Neuronal stem cell (in vitro differentiated cells): ENCODE results near the gene MYOF.

Experiments used
- DNase-seq: peaks from one replicate; pipeline ENCODE4 v3.0.0-alpha.2; 2013; ENCODE audit warnings: low spot score
- H2AFZ ChIP-seq: one replicate; pipeline ENCODE4 v1.6.1; 2013; ENCODE audit warnings: mild to moderate bottlenecking, low read length, inconsistent platforms
- H2AK5ac ChIP-seq: 2 replicates; pipeline ENCODE4 v1.6.1; 2013; ENCODE audit warnings: low read depth, mild to moderate bottlenecking, inconsistent platforms, low read length, moderate library complexity, mixed read lengths
- H2BK120ac ChIP-seq: 2 replicates; pipeline ENCODE4 v1.6.1; 2013; ENCODE audit warnings: low read depth, mild to moderate bottlenecking, inconsistent platforms, low read length, moderate library complexity, mixed read lengths
- H2BK12ac ChIP-seq: one replicate; pipeline ENCODE4 v1.6.1; 2013; ENCODE audit warnings: low read length, inconsistent platforms
- H2BK15ac ChIP-seq: 2 replicates; pipeline ENCODE4 v1.6.1; 2013; ENCODE audit warnings: mild to moderate bottlenecking, low read length, inconsistent platforms, mixed read lengths
- H2BK5ac ChIP-seq: one replicate; pipeline ENCODE4 v1.6.1; 2013; ENCODE audit warnings: inconsistent platforms, mild to moderate bottlenecking, low read length, moderate library complexity
- H3K14ac ChIP-seq: one replicate; pipeline ENCODE4 v1.6.1; 2013; ENCODE audit warnings: low read length, inconsistent platforms
- H3K18ac ChIP-seq: 2 replicates; pipeline ENCODE4 v1.6.1; 2013; ENCODE audit warnings: low read length, inconsistent platforms
- H3K23ac ChIP-seq: 2 replicates; pipeline ENCODE4 v1.6.1; 2013; ENCODE audit warnings: low read depth, mild to moderate bottlenecking, mixed read lengths, low read length, inconsistent platforms; ENCODE audit not compliant: poor library complexity
- H3K27ac ChIP-seq: replicated peaks from 3 replicates; pipeline ENCODE4 v1.5.1; 2013; ENCODE audit warnings: low read length, inconsistent platforms
- H3K27me3 ChIP-seq, 3 experiments: 2 replicates each; pipeline ENCODE4 v1.6.1; 2013; ENCODE audit warnings: low read length in 3 of 3, mild to moderate bottlenecking in 2 of 3, inconsistent platforms in 1 of 3, low read depth in 1 of 3, mixed read lengths in 1 of 3, moderate library complexity in 1 of 3; ENCODE audit not compliant: control insufficient read depth in 3 of 3, insufficient read depth in 3 of 3
- H3K36me3 ChIP-seq, 2 donors: replicated peaks in 1 of 2; 2 replicates each; pipeline ENCODE4 v1.6.1; 2013; ENCODE audit warnings: low read length in 2 of 2; ENCODE audit not compliant: control insufficient read depth in 2 of 2, insufficient read depth in 2 of 2
- H3K4ac ChIP-seq: 2 replicates; pipeline ENCODE4 v1.6.1; 2013; ENCODE audit warnings: inconsistent platforms, mild to moderate bottlenecking, low read length, moderate library complexity
- H3K4me1 ChIP-seq, 2 donors: 1 replicate in 1 of 2; 2 replicates in 1 of 2; pipeline ENCODE4 v1.6.1; 2013; ENCODE audit warnings: low read length in 2 of 2, low read depth in 1 of 2; ENCODE audit not compliant: control insufficient read depth in 2 of 2, insufficient read depth in 1 of 2
- H3K4me2 ChIP-seq: one replicate; pipeline ENCODE4 v1.6.1; 2013; ENCODE audit warnings: mild to moderate bottlenecking, low read length, inconsistent platforms; ENCODE audit not compliant: insufficient read depth, poor library complexity, severe bottlenecking
- H3K4me3 ChIP-seq, 2 donors: 2 replicates each; pipeline ENCODE4 v1.5.1; 2013; ENCODE audit warnings: low read length in 2 of 2, mild to moderate bottlenecking in 2 of 2, inconsistent platforms in 1 of 2, moderate library complexity in 1 of 2
- H3K79me1 ChIP-seq: one replicate; pipeline ENCODE4 v1.6.1; 2013; ENCODE audit warnings: low read depth, mild to moderate bottlenecking, inconsistent platforms, low read length, moderate library complexity
- H3K9ac ChIP-seq: one replicate; pipeline ENCODE4 v1.6.1; 2013; ENCODE audit warnings: mild to moderate bottlenecking, low read depth, low read length, inconsistent platforms; ENCODE audit not compliant: poor library complexity
- H3K9me3 ChIP-seq, 2 donors: replicated peaks in 1 of 2; 2 replicates each; pipeline versions ENCODE3 to v1.6.1; 2013; ENCODE audit warnings: low read length in 2 of 2, mild to moderate bottlenecking in 2 of 2, inconsistent platforms in 1 of 2, low read depth in 1 of 2, mixed read lengths in 1 of 2, moderate library complexity in 1 of 2; ENCODE audit not compliant: control insufficient read depth in 2 of 2, insufficient read depth in 1 of 2
- H4K8ac ChIP-seq: one replicate; pipeline ENCODE4 v1.6.1; 2013; ENCODE audit warnings: low read depth, mild to moderate bottlenecking, inconsistent platforms, low read length, moderate library complexity
- H4K91ac ChIP-seq: one replicate; pipeline ENCODE4 v1.6.1; 2013; ENCODE audit warnings: low read length, low read depth, mild to moderate bottlenecking, inconsistent platforms; ENCODE audit not compliant: poor library complexity
- WGBS, 2 donors: extraction: QIAGEN DNeasy Blood & Tissue Kit; methylation state at CpG; one replicate each; pipeline ENCODE4 v1.1.7; 2013; ENCODE audit warnings: missing lambda C conversion rate in 2 of 2, mixed read lengths in 1 of 2; ENCODE audit not compliant: insufficient read length in 2 of 2, insufficient replicate concordance in 1 of 2; ENCODE audit errors: extremely low coverage in 2 of 2; 5-methylcytosine and 5-hydroxymethylcytosine counted together

MYOF gene

DNA sequence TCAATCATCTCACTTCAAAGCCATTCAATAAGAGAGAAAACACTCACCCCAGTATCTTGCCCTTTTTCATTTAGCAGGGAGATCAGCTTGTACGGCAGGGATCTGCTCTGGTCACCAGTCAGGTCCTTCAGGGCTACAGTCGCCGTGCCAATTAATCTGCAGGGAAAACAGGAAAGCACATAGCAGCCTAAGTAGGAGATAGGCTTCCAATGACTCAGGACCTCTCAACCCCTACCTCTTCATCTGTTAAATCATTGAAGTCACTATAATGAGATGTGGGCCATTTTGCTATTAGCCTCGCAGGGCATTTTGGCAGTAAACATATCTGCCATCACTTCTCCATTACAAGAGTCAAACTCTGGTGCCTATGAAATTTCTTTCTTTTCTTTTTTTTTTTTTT is 50.8 kb downstream of the MYOF start:
- peaks cover 3 to 13% of the 10 kb centered on the region in 2 donors for H3K4me1 ChIP-seq

GRCh38 chr10:93425861-93426260 is 56.3 kb downstream of the MYOF start:
- H3K9me3 ChIP-seq = peaks cover 0 to 6% of the 10 kb centered on the region in 2 donors
- no peak overlapping the region for H3K14ac ChIP-seq
- peak overlapping the region; percentile 97 for H2BK15ac ChIP-seq
- peaks cover 15 to 22% of the 10 kb centered on the region in 2 donors for H3K4me1 ChIP-seq
- no peak overlapping the region for H2BK12ac ChIP-seq
- no peak overlapping the region for H4K91ac ChIP-seq
- H2AK5ac ChIP-seq = peak overlapping the region; percentile 99
- DNase-seq = no peak
- no peaks in the 10 kb centered on the region for H3K79me1 ChIP-seq
- no peak overlapping the region for H3K27ac ChIP-seq
- no peak overlapping the region for H2AFZ ChIP-seq
- H3K4ac ChIP-seq = peak overlapping the region; percentile 68
- H4K8ac ChIP-seq = no peak overlapping the region
- H2BK5ac ChIP-seq = no peak overlapping the region
- peaks cover 2 to 5% of the 10 kb centered on the region in 2 donors for H3K36me3 ChIP-seq
- H2BK120ac ChIP-seq = peak overlapping the region; percentile 72
- no peak overlapping the region for H3K9ac ChIP-seq
- H3K23ac ChIP-seq = no peak overlapping the region
- no peaks in the 10 kb centered on the region for H3K27me3 ChIP-seq
- WGBS, 2 donors = no CpG with 5 or more reads among the region's 6 CpGs
- H3K4me3 ChIP-seq = no peak overlapping the region
- peak overlapping the region; percentile 81 for H3K18ac ChIP-seq
- no peak overlapping the region for H3K4me2 ChIP-seq

More for the DNA sequence above, 50.8 kb downstream of the MYOF start:
- H3K36me3 ChIP-seq = no peaks in the 10 kb centered on the region
- no CpG with 5 or more reads among the region's 4 CpGs for WGBS, 2 donors
- no peaks in the 10 kb centered on the region for H3K27me3 ChIP-seq
- H3K9me3 ChIP-seq = peaks cover 0 to 6% of the 10 kb centered on the region in 2 donors
- no peak overlapping the region for H3K14ac ChIP-seq
- H2AFZ ChIP-seq = no peak overlapping the region
- no peak overlapping the region for H2BK15ac ChIP-seq
- no peak overlapping the region for H3K27ac ChIP-seq
- H3K4me2 ChIP-seq = no peak overlapping the region
- H4K8ac ChIP-seq = no peak overlapping the region
- no peak overlapping the region for H2BK120ac ChIP-seq
- H2BK5ac ChIP-seq = no peak overlapping the region
- H3K4ac ChIP-seq = no peak overlapping the region
- H3K79me1 ChIP-seq = no peaks in the 10 kb centered on the region
- no peak overlapping the region for H4K91ac ChIP-seq
- no peak overlapping the region for H2BK12ac ChIP-seq
- H2AK5ac ChIP-seq = no peak overlapping the region
- no peak overlapping the region for H3K9ac ChIP-seq
- H3K18ac ChIP-seq = no peak overlapping the region
- H3K4me3 ChIP-seq = no peak overlapping the region
- H3K23ac ChIP-seq = no peak overlapping the region
- no peak for DNase-seq

GRCh38 chr10:93422118-93422517 is 60.0 kb downstream of the MYOF start:
- no peaks in the 10 kb centered on the region for H3K27me3 ChIP-seq
- H2BK5ac ChIP-seq = no peak overlapping the region
- H3K9me3 ChIP-seq = no peaks in the 10 kb centered on the region
- no peak for DNase-seq
- peaks cover 2 to 5% of the 10 kb centered on the region in 2 donors for H3K36me3 ChIP-seq
- no peak overlapping the region for H2BK120ac ChIP-seq
- no peak overlapping the region for H3K14ac ChIP-seq
- peak overlapping the region; percentile 21 for H2AFZ ChIP-seq
- H3K23ac ChIP-seq = no peak overlapping the region
- H4K8ac ChIP-seq = no peak overlapping the region
- H3K4ac ChIP-seq = peak overlapping the region; percentile 56
- no CpG with 5 or more reads among the region's 4 CpGs for WGBS, 2 donors
- peaks cover 20 to 25% of the 10 kb centered on the region in 2 donors for H3K4me1 ChIP-seq
- peak overlapping the region; percentile 80 for H3K18ac ChIP-seq
- no peak overlapping the region for H4K91ac ChIP-seq
- no peak overlapping the region for H2BK15ac ChIP-seq
- H3K4me3 ChIP-seq = no peak overlapping the region
- H2BK12ac ChIP-seq = no peak overlapping the region
- H3K9ac ChIP-seq = no peak overlapping the region
- H2AK5ac ChIP-seq = peak overlapping the region; percentile 79
- H3K79me1 ChIP-seq = no peaks in the 10 kb centered on the region
- peak overlapping the region; percentile 52 for H3K27ac ChIP-seq
- H3K4me2 ChIP-seq = no peak overlapping the region

DNA sequence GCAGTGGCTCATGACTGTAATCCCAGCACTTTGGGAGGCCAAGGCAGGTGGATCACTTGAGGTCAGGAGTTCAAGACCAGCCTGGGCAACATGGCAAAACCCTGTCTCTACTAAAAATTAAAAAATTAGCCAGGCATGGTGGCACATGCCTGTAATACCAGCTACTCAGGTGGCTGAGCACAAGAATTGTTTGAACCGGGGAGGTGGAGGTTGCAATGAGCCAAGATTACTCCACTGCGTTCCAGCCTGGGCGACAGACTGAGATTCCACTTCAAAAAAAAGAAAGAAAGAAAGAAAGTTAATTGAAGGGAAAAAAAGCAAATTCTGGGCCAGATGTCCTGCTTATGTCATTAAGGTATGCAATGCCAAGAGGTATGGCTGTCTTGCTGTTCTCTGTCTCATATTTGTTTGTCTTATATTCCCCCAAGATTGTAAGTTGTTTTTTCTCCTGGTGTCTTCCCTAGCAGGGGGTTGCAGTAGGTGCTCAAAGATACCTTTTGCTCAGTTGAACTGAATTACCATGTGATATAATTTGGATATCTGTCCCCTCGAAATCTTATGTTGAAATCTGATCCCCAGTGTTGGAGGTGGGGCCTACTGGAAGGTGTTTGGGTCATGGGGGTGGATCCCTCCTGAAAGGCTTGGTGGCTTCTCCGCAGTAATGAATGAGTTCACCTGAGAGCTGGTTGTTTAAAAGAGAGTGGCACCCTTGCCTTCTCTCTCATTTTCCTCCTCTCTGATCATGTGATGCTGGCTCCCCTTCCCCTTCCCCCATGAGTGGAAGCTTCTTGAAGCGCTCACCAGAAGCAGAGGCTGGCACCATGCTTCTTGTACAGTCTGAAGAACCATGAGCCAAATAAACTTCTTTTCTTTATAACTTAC is 60.9 kb downstream of the MYOF start:
- Histone ChIP-seq H3K14ac (no peak overlapping the region), H3K23ac (no peak overlapping the region), H3K4ac (no peak overlapping the region), H3K36me3 (peaks cover 2 to 5% of the 10 kb centered on the region in 2 donors), H3K18ac (peak overlapping the region; percentile 32), H3K4me1 (peaks cover 20 to 24% of the 10 kb centered on the region in 2 donors), H3K27ac (peak overlapping the region; percentile 19), H3K27me3 (no peaks in the 10 kb centered on the region), H3K4me3 (no peak overlapping the region), H2BK12ac (no peak overlapping the region), H2BK120ac (no peak overlapping the region), H4K91ac (no peak overlapping the region), H2BK15ac (no peak overlapping the region), H3K9ac (no peak overlapping the region), H4K8ac (no peak overlapping the region), H2AK5ac (no peak overlapping the region), H3K4me2 (no peak overlapping the region), H3K79me1 (no peaks in the 10 kb centered on the region), H2AFZ (no peak overlapping the region), H2BK5ac (no peak overlapping the region), H3K9me3 (no peaks in the 10 kb centered on the region)
- no CpG with 5 or more reads among the region's 6 CpGs for WGBS, 2 donors
- no peak for DNase-seq
